Left lung (tissue), 10 donors: ENCODE measurements around the gene NDUFS8. TPM values are rescaled to one million over a fixed set of nuclear protein-coding genes. Genes with fewer than 3 reads are reported as not detected.

Source experiments
- ATAC-seq: fragments of 200-7000 bp; cut with Tn5 transposase; one replicate; pipeline ENCODE4 v1.9.1; 2020; ENCODE audit warnings: moderate library complexity
- DNase-seq, 4 donors: peaks; one replicate each; pipeline ENCODE4 v3.0.0-alpha.2; 2013 to 2020
- H3K27ac ChIP-seq, 2 donors: fragments of 200-600 bp; sonication (generic) in 1 of 2; one replicate each; pipeline versions ENCODE4 v1.5.0 to v1.8.0; 2020 to 2021
- H3K27me3 ChIP-seq, 2 donors: fragments of 200-600 bp; sonication (generic) in 1 of 2; one replicate each; pipeline versions ENCODE4 v1.5.0 to v1.8.0; 2020 to 2021
- H3K36me3 ChIP-seq, 2 donors: fragments of 200-600 bp; sonication (generic) in 1 of 2; one replicate each; pipeline versions ENCODE4 v1.5.0 to v1.8.0; 2020 to 2021
- H3K4me1 ChIP-seq, 2 donors: fragments of 200-600 bp; one replicate each; pipeline ENCODE4 v1.8.0; 2021
- H3K4me3 ChIP-seq, 2 donors: fragments of 200-600 bp; sonication (generic) in 1 of 2; one replicate each; pipeline versions ENCODE4 v1.5.0 to v1.8.0; 2020 to 2021; ENCODE audit warnings: mild to moderate bottlenecking in 1 of 2
- H3K9me3 ChIP-seq, 2 donors: fragments of 200-600 bp; sonication (generic) in 1 of 2; one replicate each; pipeline versions ENCODE4 v1.5.0 to v1.8.0; 2020 to 2021
- intact Hi-C, 2 donors: fragments of 100-400 bp; cut with DNase I; formaldehyde crosslinking; loops; one replicate each; pipeline versions ENCODE4 v1.11.2 to v1.14.2; 2022
- polyA plus RNA-seq, 6 donors: library from polyadenylated mRNA; unstranded; fragments of 120-200 nt; gene quantifications; one replicate each; pipeline ENCODE4 v1.2.1, GENCODE V29; 2013; ENCODE audit not compliant: insufficient read length in 6 of 6
- total RNA-seq, 2 donors: library from RNA; stranded (reverse); fragmentation: NEBNext Ultra II Directional; extraction: Animal tissue kit (Norgen Biotek cat#: 25700); gene quantifications; one replicate each; pipeline ENCODE4 v1.2.1, GENCODE V29; 2021
- TF ChIP-seq, protein P1 (sequence below), 2 donors: fragments of 200-600 bp; sonication (generic) in 1 of 2; IDR thresholded peaks; one replicate each; pipeline versions ENCODE4 v1.5.0 to v1.8.0; 2021; ENCODE audit warnings: antibody characterized with exemption in 2 of 2
- donor health status: DM: no; HTN: yes; CAD: no.
- donor health status: DM: no; HTN: no; CAD: no.

The NDUFS8 gene
- total and polyA plus RNA-seq, 8 donors = 44.8 to 151 (median 57.5) TPM

GRCh38 chr11:68002938-68003845 lies 27.3 kb upstream of the NDUFS8 start:
- intact Hi-C loops = no loop called here
- peak; percentile 63 for ATAC-seq
- TF ChIP-seq, protein P1, sequence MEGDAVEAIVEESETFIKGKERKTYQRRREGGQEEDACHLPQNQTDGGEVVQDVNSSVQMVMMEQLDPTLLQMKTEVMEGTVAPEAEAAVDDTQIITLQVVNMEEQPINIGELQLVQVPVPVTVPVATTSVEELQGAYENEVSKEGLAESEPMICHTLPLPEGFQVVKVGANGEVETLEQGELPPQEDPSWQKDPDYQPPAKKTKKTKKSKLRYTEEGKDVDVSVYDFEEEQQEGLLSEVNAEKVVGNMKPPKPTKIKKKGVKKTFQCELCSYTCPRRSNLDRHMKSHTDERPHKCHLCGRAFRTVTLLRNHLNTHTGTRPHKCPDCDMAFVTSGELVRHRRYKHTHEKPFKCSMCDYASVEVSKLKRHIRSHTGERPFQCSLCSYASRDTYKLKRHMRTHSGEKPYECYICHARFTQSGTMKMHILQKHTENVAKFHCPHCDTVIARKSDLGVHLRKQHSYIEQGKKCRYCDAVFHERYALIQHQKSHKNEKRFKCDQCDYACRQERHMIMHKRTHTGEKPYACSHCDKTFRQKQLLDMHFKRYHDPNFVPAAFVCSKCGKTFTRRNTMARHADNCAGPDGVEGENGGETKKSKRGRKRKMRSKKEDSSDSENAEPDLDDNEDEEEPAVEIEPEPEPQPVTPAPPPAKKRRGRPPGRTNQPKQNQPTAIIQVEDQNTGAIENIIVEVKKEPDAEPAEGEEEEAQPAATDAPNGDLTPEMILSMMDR (IDR thresholded peaks at IDR 0.05) = no peak
- H3K9me3 ChIP-seq = no peaks in the 10 kb centered on the region
- peak overlapping the region; percentile 68 to 94 for H3K27ac ChIP-seq
- peak in 3 of 4 donors; percentile 32 to 93 (median 63) for DNase-seq
- peak overlapping the region; percentile 79 to 83 for H3K4me3 ChIP-seq
- peaks cover 0 to 14% of the 10 kb centered on the region in 2 donors for H3K36me3 ChIP-seq
- peaks cover 3 to 57% of the 10 kb centered on the region in 2 donors for H3K4me1 ChIP-seq
- H3K27me3 ChIP-seq = no peaks in the 10 kb centered on the region

DNA sequence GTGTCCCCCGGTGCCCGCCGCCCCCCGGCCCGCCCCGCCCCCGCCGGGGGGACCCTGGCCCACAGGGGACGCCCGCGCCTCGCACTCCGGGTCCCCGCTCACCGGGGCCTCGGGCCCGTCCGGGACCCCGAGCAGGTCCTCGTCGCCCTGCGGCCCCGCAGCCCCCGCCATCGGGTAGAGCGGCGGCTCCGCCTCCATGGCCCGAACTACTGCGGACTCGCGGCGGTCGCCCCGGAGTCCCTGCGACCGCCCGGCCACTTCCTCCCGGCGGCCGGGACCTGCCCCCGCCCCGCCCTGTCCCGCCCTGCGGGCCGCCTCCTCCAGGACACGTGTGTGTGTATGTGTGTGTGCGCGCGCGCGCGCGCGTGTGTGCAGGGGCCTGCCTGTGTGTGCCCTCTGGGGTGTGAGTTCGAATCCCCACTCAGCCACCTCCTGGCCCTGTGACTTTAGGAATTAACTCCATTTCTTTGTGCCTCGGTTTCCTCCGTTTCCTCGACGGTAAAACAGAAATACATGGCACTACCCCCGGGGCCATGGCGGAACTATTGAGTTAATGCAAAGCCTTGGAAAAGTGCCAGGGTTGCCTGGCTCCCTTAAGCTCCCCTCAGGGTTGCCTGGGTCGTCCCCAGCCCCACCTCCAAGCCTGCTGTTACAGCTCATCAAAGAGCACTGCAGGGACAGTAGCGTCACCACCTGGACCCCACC lies 26.5 kb upstream of the NDUFS8 start, which contains the start of gene UNC93B1:
Gene UNC93B1 (minus strand): TSS at position 252 of the 705 bp plus-strand sequence. CDS start 54 bp downstream, at position 198.
- Histone ChIP-seq H3K9me3 (no peaks in the 10 kb centered on the region), H3K4me1 (peaks cover 3 to 59% of the 10 kb centered on the region in 2 donors), H3K36me3 (peaks cover 0 to 6% of the 10 kb centered on the region in 2 donors), H3K4me3 (peak within 1 kb of the TSS; percentile 79 to 83), H3K27me3 (no peaks in the 10 kb centered on the region), H3K27ac (peak within 1 kb of the TSS; percentile 68 to 94)
- DNase-seq = peak; percentile 59 to 99 (median 90)
- TF ChIP-seq, protein P1 (IDR thresholded peaks at IDR 0.05) = no peak
- intact Hi-C loops = no loop called here
- peak; percentile 88 for ATAC-seq

- intact Hi-C loops = no loop called here
- Histone ChIP-seq H3K9me3 (no peaks in the 10 kb centered on the region), H3K27me3 (no peaks in the 10 kb centered on the region), H3K4me3 (peak overlapping the region in 1 of 2 donors; percentile 83), H3K27ac (no peak overlapping the region), H3K4me1 (peaks cover 3 to 60% of the 10 kb centered on the region in 2 donors), H3K36me3 (no peaks in the 10 kb centered on the region)
- DNase-seq (peak in 2 of 4 donors; percentile 31 to 53), ATAC-seq (no peak)
- TF ChIP-seq, protein P1 (IDR thresholded peaks at IDR 0.05) = no peak
These were observed 25.7 kb upstream of the NDUFS8 start for GRCh38 chr11:68004551-68005335.

DNA sequence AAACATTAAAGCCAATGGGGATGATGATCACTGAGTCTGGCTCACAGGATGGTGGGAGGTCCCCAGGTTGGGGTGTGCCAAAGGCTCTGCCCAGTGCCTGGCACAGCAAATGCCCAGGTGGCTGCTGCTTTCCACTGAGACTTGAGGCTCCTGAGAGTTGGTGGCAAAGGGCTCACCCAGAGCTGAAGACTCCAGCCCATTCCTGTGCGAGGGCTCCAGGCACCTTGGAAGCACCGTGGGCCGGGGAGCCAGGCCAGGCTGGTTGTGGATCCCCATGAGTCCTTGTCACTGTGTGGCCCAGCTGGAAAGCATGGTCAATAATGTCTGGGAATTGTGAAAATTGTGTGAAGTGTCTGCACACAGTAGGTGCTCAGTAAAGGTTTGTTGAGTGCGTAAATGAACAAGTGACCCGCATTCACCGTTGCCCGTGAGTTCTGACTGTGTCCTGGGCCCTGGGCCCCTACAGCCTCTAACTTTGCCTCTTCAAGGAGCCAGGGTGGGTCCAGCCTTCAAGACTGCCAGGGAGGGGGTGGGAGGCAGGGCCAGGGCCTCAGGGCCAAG lies 23.8 kb upstream of the NDUFS8 start:
- Histone ChIP-seq H3K4me1 (peaks cover 16 to 67% of the 10 kb centered on the region in 2 donors), H3K9me3 (no peaks in the 10 kb centered on the region), H3K36me3 (no peaks in the 10 kb centered on the region), H3K27ac (no peak overlapping the region), H3K27me3 (no peaks in the 10 kb centered on the region), H3K4me3 (no peak overlapping the region)
- TF ChIP-seq, protein P1 (IDR thresholded peaks at IDR 0.05) = no peak
- intact Hi-C loops = no loop called here
- DNase-seq (no peak), ATAC-seq (no peak)
